ENCODE results near the gene PTPN20. TPM values are rescaled to one million over a fixed set of nuclear protein-coding genes. Genes with fewer than 3 reads are reported as not detected.
A peak's percentile ranks its signal among the peaks of the same experiment; 100 is the strongest.

The PTPN20 gene
- total and polyA plus RNA-seq, 5 donors from 2014 or later, result 0.17 to 0.69 (median 0.44) TPM; not detected in 2

GRCh38 chr10:47018026-47018735 is 107.0 kb downstream of the PTPN20 start:
- no peak for ATAC-seq (ENCODE audit: low read depth in 2 of 2)
- H3K27me3 Mint-ChIP-seq, result no peaks in the 10 kb centered on the region
- H3K27ac ChIP-seq (ENCODE audit: insufficient read depth, low read length, poor library complexity, severe bottlenecking), result no peak overlapping the region
- no peaks in the 10 kb centered on the region for H3K9me3 ChIP-seq (ENCODE audit: control insufficient read depth in 2 of 2, low read length in 2 of 2)
- no peaks in the 10 kb centered on the region for H3K4me1 Mint-ChIP-seq
- H3K36me3 Mint-ChIP-seq, result no peaks in the 10 kb centered on the region
- no peaks in the 10 kb centered on the region for H3K36me3 ChIP-seq (ENCODE audit: control insufficient read depth, insufficient read depth, low read length)
- no peak overlapping the region for H3K27ac Mint-ChIP-seq
- DNase-seq, result no peak
- H3K4me1 ChIP-seq (ENCODE audit: control insufficient read depth, insufficient read depth, low read length, poor library complexity, severe bottlenecking), result no peaks in the 10 kb centered on the region
- peaks cover 0 to 1% (median 0%) of the 10 kb centered on the region in 7 donors for H3K9me3 Mint-ChIP-seq
- H3K27me3 ChIP-seq (ENCODE audit: control insufficient read depth, insufficient read depth, low read length), result no peaks in the 10 kb centered on the region
- H3K4me3 Mint-ChIP-seq, result no peak overlapping the region
- no peak overlapping the region for H3K4me3 ChIP-seq (ENCODE audit: low read depth, low read length)

- ATAC-seq (ENCODE audit: low read depth in 2 of 2) (no peak), DNase-seq (no peak)
- no peak overlapping the region for H3K4me3 ChIP-seq (ENCODE audit: low read depth, low read length)
- no peaks in the 10 kb centered on the region for H3K36me3 ChIP-seq (ENCODE audit: control insufficient read depth, insufficient read depth, low read length)
- H3K9me3 ChIP-seq (ENCODE audit: control insufficient read depth in 2 of 2, low read length in 2 of 2), result no peaks in the 10 kb centered on the region
- Mint-ChIP-seq H3K4me1 (peaks cover 0 to under 1% (median 0%) of the 10 kb centered on the region in 4 donors), H3K4me3 (no peak overlapping the region), H3K27me3 (no peaks in the 10 kb centered on the region), H3K27ac (no peak overlapping the region), H3K36me3 (no peaks in the 10 kb centered on the region), H3K9me3 (peaks cover 0 to 1% (median 0%) of the 10 kb centered on the region in 7 donors)
- H3K27me3 ChIP-seq (ENCODE audit: control insufficient read depth, insufficient read depth, low read length), result no peaks in the 10 kb centered on the region
- no peak overlapping the region for H3K27ac ChIP-seq (ENCODE audit: insufficient read depth, low read length, poor library complexity, severe bottlenecking)
- no peaks in the 10 kb centered on the region for H3K4me1 ChIP-seq (ENCODE audit: control insufficient read depth, insufficient read depth, low read length, poor library complexity, severe bottlenecking)
Measured at GRCh38 chr10:47019155-47020145, 108.2 kb downstream of the PTPN20 start.

GRCh38 chr10:47020471-47020870 is 109.2 kb downstream of the PTPN20 start:
- H3K27ac ChIP-seq (ENCODE audit: insufficient read depth, low read length, poor library complexity, severe bottlenecking), result no peak overlapping the region
- peaks cover 0 to 1% (median 0%) of the 10 kb centered on the region in 7 donors for H3K9me3 Mint-ChIP-seq

GRCh38 chr10:47021850-47022249 is 110.6 kb downstream of the PTPN20 start:
- Histone ChIP-seq H3K27me3 (ENCODE audit: control insufficient read depth, insufficient read depth, low read length) (no peaks in the 10 kb centered on the region), H3K4me3 (ENCODE audit: low read depth, low read length) (no peak overlapping the region), H3K27ac (ENCODE audit: insufficient read depth, low read length, poor library complexity, severe bottlenecking) (no peak overlapping the region), H3K4me1 (ENCODE audit: control insufficient read depth, insufficient read depth, low read length, poor library complexity, severe bottlenecking) (no peaks in the 10 kb centered on the region), H3K9me3 (ENCODE audit: control insufficient read depth in 2 of 2, low read length in 2 of 2) (no peaks in the 10 kb centered on the region), H3K36me3 (ENCODE audit: control insufficient read depth, insufficient read depth, low read length) (no peaks in the 10 kb centered on the region)
- H3K4me1 Mint-ChIP-seq, result peaks cover 0 to 5% (median 0%) of the 10 kb centered on the region in 4 donors
- H3K36me3 Mint-ChIP-seq, result no peaks in the 10 kb centered on the region
- H3K27me3 Mint-ChIP-seq, result no peaks in the 10 kb centered on the region
- H3K27ac Mint-ChIP-seq, result no peak overlapping the region
- DNase-seq (no peak), ATAC-seq (ENCODE audit: low read depth in 2 of 2) (no peak)
- H3K4me3 Mint-ChIP-seq, result no peak overlapping the region
- no peaks in the 10 kb centered on the region for H3K9me3 Mint-ChIP-seq

More at GRCh38 chr10:47020471-47020870, 109.2 kb downstream of the PTPN20 start:
- no peaks in the 10 kb centered on the region for H3K4me1 ChIP-seq (ENCODE audit: control insufficient read depth, insufficient read depth, low read length, poor library complexity, severe bottlenecking)
- no peaks in the 10 kb centered on the region for H3K36me3 Mint-ChIP-seq
- no peaks in the 10 kb centered on the region for H3K36me3 ChIP-seq (ENCODE audit: control insufficient read depth, insufficient read depth, low read length)
- H3K4me1 Mint-ChIP-seq, result peaks cover 0 to 5% (median 0%) of the 10 kb centered on the region in 4 donors
- H3K27me3 Mint-ChIP-seq, result no peaks in the 10 kb centered on the region
- no peaks in the 10 kb centered on the region for H3K9me3 ChIP-seq (ENCODE audit: control insufficient read depth in 2 of 2, low read length in 2 of 2)
- H3K27me3 ChIP-seq (ENCODE audit: control insufficient read depth, insufficient read depth, low read length), result no peaks in the 10 kb centered on the region
- no peak for DNase-seq
- ATAC-seq (ENCODE audit: low read depth in 2 of 2), result no peak
- H3K4me3 ChIP-seq (ENCODE audit: low read depth, low read length), result no peak overlapping the region
- H3K27ac Mint-ChIP-seq, result no peak overlapping the region
- no peak overlapping the region for H3K4me3 Mint-ChIP-seq

GRCh38 chr10:47022311-47023131 is 111.3 kb downstream of the PTPN20 start:
- Histone ChIP-seq H3K4me1 (ENCODE audit: control insufficient read depth, insufficient read depth, low read length, poor library complexity, severe bottlenecking) (no peaks in the 10 kb centered on the region), H3K27me3 (ENCODE audit: control insufficient read depth, insufficient read depth, low read length) (no peaks in the 10 kb centered on the region), H3K4me3 (ENCODE audit: low read depth, low read length) (no peak overlapping the region), H3K27ac (ENCODE audit: insufficient read depth, low read length, poor library complexity, severe bottlenecking) (no peak overlapping the region), H3K36me3 (ENCODE audit: control insufficient read depth, insufficient read depth, low read length) (no peaks in the 10 kb centered on the region), H3K9me3 (ENCODE audit: control insufficient read depth in 2 of 2, low read length in 2 of 2) (no peaks in the 10 kb centered on the region)
- Mint-ChIP-seq H3K4me1 (peaks cover 0 to 5% (median 0%) of the 10 kb centered on the region in 4 donors), H3K4me3 (no peak overlapping the region), H3K27ac (no peak overlapping the region), H3K27me3 (no peaks in the 10 kb centered on the region), H3K9me3 (no peaks in the 10 kb centered on the region), H3K36me3 (no peaks in the 10 kb centered on the region)
- ATAC-seq (ENCODE audit: low read depth in 2 of 2) (no peak), DNase-seq (no peak)

GRCh38 chr10:47023237-47024045 is 112.2 kb downstream of the PTPN20 start:
- no peak for ATAC-seq (ENCODE audit: low read depth in 2 of 2)

GRCh38 chr10:47024046-47024322 is 112.8 kb downstream of the PTPN20 start:
- Mint-ChIP-seq H3K9me3 (no peaks in the 10 kb centered on the region), H3K27ac (no peak overlapping the region), H3K4me3 (no peak overlapping the region), H3K4me1 (peaks cover 0 to 5% (median 0%) of the 10 kb centered on the region in 4 donors), H3K36me3 (no peaks in the 10 kb centered on the region), H3K27me3 (no peaks in the 10 kb centered on the region)
- DNase-seq, result no peak
- Histone ChIP-seq H3K27ac (ENCODE audit: insufficient read depth, low read length, poor library complexity, severe bottlenecking) (no peak overlapping the region), H3K4me3 (ENCODE audit: low read depth, low read length) (no peak overlapping the region), H3K27me3 (ENCODE audit: control insufficient read depth, insufficient read depth, low read length) (no peaks in the 10 kb centered on the region), H3K9me3 (ENCODE audit: control insufficient read depth in 2 of 2, low read length in 2 of 2) (no peaks in the 10 kb centered on the region), H3K4me1 (ENCODE audit: control insufficient read depth, insufficient read depth, low read length, poor library complexity, severe bottlenecking) (no peaks in the 10 kb centered on the region), H3K36me3 (ENCODE audit: control insufficient read depth, insufficient read depth, low read length) (no peaks in the 10 kb centered on the region)
- ATAC-seq (ENCODE audit: low read depth in 2 of 2), result no peak

More at GRCh38 chr10:47023237-47024045, 112.2 kb downstream of the PTPN20 start:
- Mint-ChIP-seq H3K9me3 (no peaks in the 10 kb centered on the region), H3K4me1 (peaks cover 0 to 5% (median 0%) of the 10 kb centered on the region in 4 donors), H3K27me3 (no peaks in the 10 kb centered on the region), H3K36me3 (no peaks in the 10 kb centered on the region), H3K4me3 (no peak overlapping the region), H3K27ac (peak overlapping the region in 1 of 3 donors; percentile 33)
- H3K4me3 ChIP-seq (ENCODE audit: low read depth, low read length), result no peak overlapping the region
- no peaks in the 10 kb centered on the region for H3K4me1 ChIP-seq (ENCODE audit: control insufficient read depth, insufficient read depth, low read length, poor library complexity, severe bottlenecking)
- no peak for DNase-seq
- no peaks in the 10 kb centered on the region for H3K36me3 ChIP-seq (ENCODE audit: control insufficient read depth, insufficient read depth, low read length)
- H3K9me3 ChIP-seq (ENCODE audit: control insufficient read depth in 2 of 2, low read length in 2 of 2), result no peaks in the 10 kb centered on the region
- H3K27ac ChIP-seq (ENCODE audit: insufficient read depth, low read length, poor library complexity, severe bottlenecking), result no peak overlapping the region
- H3K27me3 ChIP-seq (ENCODE audit: control insufficient read depth, insufficient read depth, low read length), result no peaks in the 10 kb centered on the region

All from CD4-positive, CD25-positive, alpha-beta regulatory T cell (primary cell).